Suprapubic skin (tissue), 4 donors: ENCODE data around the gene ADAMTS7. TPM values are rescaled to one million over a fixed set of nuclear protein-coding genes. Genes with fewer than 3 reads are reported as not detected.

Source experiments
- DNase-seq, 2 donors: peaks; one replicate each; pipeline ENCODE4 v3.0.0-alpha.2; 2019; ENCODE audit warnings: low spot score in 2 of 2
- H3K27ac ChIP-seq: fragments of 200-600 bp; sonication (generic); one replicate; pipeline ENCODE4 v1.5.1; 2019
- H3K27me3 ChIP-seq: fragments of 200-600 bp; sonication (generic); one replicate; pipeline ENCODE4 v1.5.1; 2019
- H3K36me3 ChIP-seq: fragments of 200-600 bp; sonication (generic); one replicate; pipeline ENCODE4 v1.5.1; 2019
- H3K4me1 ChIP-seq: fragments of 200-600 bp; sonication (generic); one replicate; pipeline ENCODE4 v1.5.1; 2019
- H3K4me3 ChIP-seq: fragments of 200-600 bp; sonication (generic); one replicate; pipeline ENCODE4 v1.5.1; 2019; ENCODE audit warnings: mild to moderate bottlenecking
- H3K9me3 ChIP-seq: fragments of 200-600 bp; sonication (generic); one replicate; pipeline ENCODE4 v1.5.1; 2019
- EP300 ChIP-seq: sonication (generic); formaldehyde crosslinking; IDR thresholded peaks from one replicate; pipeline ENCODE4 v1.6.1; 2017; ENCODE audit warnings: antibody characterized with exemption
- POLR2A ChIP-seq, 2 donors: fragments of 450-650 bp; IDR thresholded peaks; one replicate each; pipeline ENCODE4 v1.6.1; 2017; ENCODE audit warnings: antibody characterized with exemption in 2 of 2, mild to moderate bottlenecking in 2 of 2, moderate library complexity in 2 of 2
- POLR2AphosphoS5 ChIP-seq, 3 donors: sonication (generic); formaldehyde crosslinking; IDR thresholded peaks; one replicate each; pipeline ENCODE4 v1.6.1; 2017; ENCODE audit warnings: antibody characterized with exemption in 3 of 3
- WGBS: methylation state at CpG from one replicate; pipeline ENCODE4 v1.1.5; 2018; 5-methylcytosine and 5-hydroxymethylcytosine counted together
- total RNA-seq, 4 donors: library from RNA; depleted of rRNA; stranded (reverse); fragments of >200 nt; gene quantifications; one replicate each; pipeline ENCODE4 v1.1.0, GENCODE V29; 2016
- TF ChIP-seq, protein P1 (sequence below), 2 donors: fragments of 200-600 bp in 1 of 2; fragments of 450-650 bp in 1 of 2; sonication (generic) in 1 of 2; IDR thresholded peaks; one replicate each; pipeline ENCODE4 v1.5.1; 2016 to 2019; ENCODE audit warnings: antibody characterized with exemption in 2 of 2, mild to moderate bottlenecking in 1 of 2, moderate library complexity in 1 of 2

ADAMTS7 gene
- total RNA-seq, 4 donors from 2014 or later: 1.1 to 1.2 (median 1.2) TPM

DNA sequence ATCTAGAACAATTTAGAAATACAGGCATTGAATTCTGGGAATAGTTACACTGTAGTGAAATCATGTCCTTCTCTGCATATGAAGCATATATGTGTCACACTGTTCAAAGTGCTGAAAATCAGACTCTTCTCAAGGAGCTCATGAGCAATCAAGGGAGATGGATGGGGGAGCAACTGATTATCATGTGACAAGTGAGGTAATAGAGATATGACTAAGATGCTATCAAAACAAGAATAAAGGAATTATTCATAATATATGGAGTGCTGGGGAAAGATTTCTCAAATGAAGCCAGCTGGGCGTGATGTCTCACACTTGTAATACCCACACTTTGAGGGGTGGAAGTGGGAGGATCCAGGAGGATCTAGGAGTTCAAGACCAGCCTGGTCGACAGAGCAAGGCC, 95.3 kb downstream of the ADAMTS7 start:
- Histone ChIP-seq H3K27me3 (peaks cover 16% of the 10 kb centered on the region), H3K9me3 (no peaks in the 10 kb centered on the region), H3K4me1 (no peaks in the 10 kb centered on the region), H3K27ac (no peak overlapping the region), H3K36me3 (no peaks in the 10 kb centered on the region), H3K4me3 (no peak overlapping the region)
- 63% methylated on average over 2 of the region's 2 CpGs for WGBS
- DNase-seq: no peak
- no peak for TF ChIP-seq EP300
- TF ChIP-seq, protein P1, sequence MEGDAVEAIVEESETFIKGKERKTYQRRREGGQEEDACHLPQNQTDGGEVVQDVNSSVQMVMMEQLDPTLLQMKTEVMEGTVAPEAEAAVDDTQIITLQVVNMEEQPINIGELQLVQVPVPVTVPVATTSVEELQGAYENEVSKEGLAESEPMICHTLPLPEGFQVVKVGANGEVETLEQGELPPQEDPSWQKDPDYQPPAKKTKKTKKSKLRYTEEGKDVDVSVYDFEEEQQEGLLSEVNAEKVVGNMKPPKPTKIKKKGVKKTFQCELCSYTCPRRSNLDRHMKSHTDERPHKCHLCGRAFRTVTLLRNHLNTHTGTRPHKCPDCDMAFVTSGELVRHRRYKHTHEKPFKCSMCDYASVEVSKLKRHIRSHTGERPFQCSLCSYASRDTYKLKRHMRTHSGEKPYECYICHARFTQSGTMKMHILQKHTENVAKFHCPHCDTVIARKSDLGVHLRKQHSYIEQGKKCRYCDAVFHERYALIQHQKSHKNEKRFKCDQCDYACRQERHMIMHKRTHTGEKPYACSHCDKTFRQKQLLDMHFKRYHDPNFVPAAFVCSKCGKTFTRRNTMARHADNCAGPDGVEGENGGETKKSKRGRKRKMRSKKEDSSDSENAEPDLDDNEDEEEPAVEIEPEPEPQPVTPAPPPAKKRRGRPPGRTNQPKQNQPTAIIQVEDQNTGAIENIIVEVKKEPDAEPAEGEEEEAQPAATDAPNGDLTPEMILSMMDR (IDR thresholded peaks at IDR 0.05): no peak
- TF ChIP-seq POLR2AphosphoS5 (IDR thresholded peaks at IDR 0.05): no peak
- TF ChIP-seq POLR2A (IDR thresholded peaks at IDR 0.05): no peak

DNA sequence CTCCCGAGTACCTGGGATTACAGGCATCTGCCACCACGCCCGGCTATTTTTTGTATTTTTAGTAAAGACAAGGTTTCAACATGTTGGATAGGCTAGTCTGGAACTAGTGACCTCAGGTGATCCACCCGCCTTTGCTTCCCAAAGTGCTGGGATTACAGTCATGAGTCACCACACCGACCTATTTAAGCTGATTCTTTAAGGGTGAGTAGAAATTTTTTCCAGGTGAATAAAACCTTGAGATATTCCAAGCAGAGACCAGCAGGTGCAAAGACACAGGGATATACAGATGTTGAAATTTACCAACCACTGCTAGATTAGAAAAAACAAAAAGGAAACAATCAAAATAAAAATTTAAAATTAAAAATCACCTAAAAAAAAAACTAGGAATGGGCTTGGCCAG, 95.8 kb downstream of the ADAMTS7 start:
- no peak for TF ChIP-seq POLR2AphosphoS5 (IDR thresholded peaks at IDR 0.05)
- TF ChIP-seq POLR2A (IDR thresholded peaks at IDR 0.05): no peak
- no peak for TF ChIP-seq EP300
- TF ChIP-seq, protein P1 (IDR thresholded peaks at IDR 0.05): no peak
- no peaks in the 10 kb centered on the region for H3K36me3 ChIP-seq
- H3K4me1 ChIP-seq: no peaks in the 10 kb centered on the region
- H3K9me3 ChIP-seq: no peaks in the 10 kb centered on the region
- H3K4me3 ChIP-seq: no peak overlapping the region
- peaks cover 16% of the 10 kb centered on the region for H3K27me3 ChIP-seq
- DNase-seq: no peak
- no peak overlapping the region for H3K27ac ChIP-seq
- 82% methylated on average over 5 of the region's 5 CpGs for whole genome bisulfite sequencing

DNA sequence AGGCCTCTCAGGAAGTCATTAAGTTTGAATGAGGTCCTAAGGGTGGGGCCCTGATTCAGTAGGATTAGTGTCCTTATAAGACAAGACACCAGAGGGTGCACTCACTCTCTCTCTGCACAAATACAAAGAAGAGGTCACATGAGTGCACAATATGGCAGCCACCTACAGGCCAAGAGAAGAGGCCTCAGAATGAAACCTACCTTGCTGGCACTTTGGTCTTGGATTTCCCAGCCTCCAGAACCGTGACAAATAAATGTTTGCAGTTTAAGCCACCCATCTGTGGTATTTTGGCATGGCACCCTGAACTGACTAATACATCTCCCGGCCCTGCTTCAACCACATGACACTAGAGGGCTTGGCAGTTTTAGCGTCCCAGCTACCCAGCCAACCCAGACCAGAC, 96.4 kb downstream of the ADAMTS7 start:
- H3K27ac ChIP-seq: no peak overlapping the region
- peaks cover 13% of the 10 kb centered on the region for H3K27me3 ChIP-seq
- H3K4me1 ChIP-seq: no peaks in the 10 kb centered on the region
- no peak overlapping the region for H3K4me3 ChIP-seq
- no peaks in the 10 kb centered on the region for H3K9me3 ChIP-seq
- no peaks in the 10 kb centered on the region for H3K36me3 ChIP-seq
- WGBS: 40% methylated on average over 3 of the region's 3 CpGs
- no peak for DNase-seq
- TF ChIP-seq EP300: no peak
- TF ChIP-seq, protein P1 (IDR thresholded peaks at IDR 0.05): no peak
- no peak for TF ChIP-seq POLR2A (IDR thresholded peaks at IDR 0.05)
- TF ChIP-seq POLR2AphosphoS5 (IDR thresholded peaks at IDR 0.05): no peak

DNA sequence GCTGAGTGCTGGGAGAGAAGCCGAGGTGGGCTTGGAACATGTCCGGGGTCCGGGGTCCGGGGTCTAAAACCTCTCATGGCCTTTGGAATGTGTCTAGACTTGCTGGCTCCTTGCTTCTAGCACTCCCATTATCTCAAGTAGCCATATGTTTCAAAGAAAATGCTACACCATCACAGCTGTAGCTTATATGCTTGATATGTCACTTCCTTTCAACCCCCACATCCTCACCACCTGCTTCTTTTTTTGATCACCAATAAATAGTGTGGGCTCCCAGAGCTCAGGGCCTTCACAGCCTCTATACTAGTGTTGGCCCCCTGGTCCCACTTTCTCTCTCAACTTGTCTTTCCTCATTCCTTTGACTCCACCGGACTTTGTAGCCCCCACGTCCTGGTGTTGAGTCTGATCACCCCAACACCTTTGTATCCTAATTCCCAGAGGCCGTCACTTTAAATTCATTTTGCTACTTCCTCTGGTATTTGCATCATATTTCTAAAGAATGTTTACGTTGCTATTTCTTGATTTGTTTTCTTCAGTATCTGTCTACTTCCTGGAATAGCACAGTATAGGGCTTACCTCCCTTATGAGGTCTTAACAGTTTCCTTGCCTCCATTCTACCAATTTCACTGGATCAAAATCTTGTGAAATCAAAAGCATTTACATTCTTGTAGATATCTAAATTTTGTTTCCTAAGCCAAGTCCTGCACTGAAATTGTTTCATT, 98.3 kb downstream of the ADAMTS7 start:
- TF ChIP-seq EP300: no peak
- TF ChIP-seq, protein P1 (IDR thresholded peaks at IDR 0.05): no peak
- no peak for TF ChIP-seq POLR2A (IDR thresholded peaks at IDR 0.05)
- no peak for TF ChIP-seq POLR2AphosphoS5 (IDR thresholded peaks at IDR 0.05)
- no peak overlapping the region for H3K4me3 ChIP-seq
- peaks cover 6% of the 10 kb centered on the region for H3K4me1 ChIP-seq
- no peak overlapping the region for H3K27ac ChIP-seq
- no peaks in the 10 kb centered on the region for H3K9me3 ChIP-seq
- peaks cover 12% of the 10 kb centered on the region for H3K27me3 ChIP-seq
- no peaks in the 10 kb centered on the region for H3K36me3 ChIP-seq
- WGBS: 81% methylated on average over 8 of the region's 8 CpGs
- no peak for DNase-seq

DNA sequence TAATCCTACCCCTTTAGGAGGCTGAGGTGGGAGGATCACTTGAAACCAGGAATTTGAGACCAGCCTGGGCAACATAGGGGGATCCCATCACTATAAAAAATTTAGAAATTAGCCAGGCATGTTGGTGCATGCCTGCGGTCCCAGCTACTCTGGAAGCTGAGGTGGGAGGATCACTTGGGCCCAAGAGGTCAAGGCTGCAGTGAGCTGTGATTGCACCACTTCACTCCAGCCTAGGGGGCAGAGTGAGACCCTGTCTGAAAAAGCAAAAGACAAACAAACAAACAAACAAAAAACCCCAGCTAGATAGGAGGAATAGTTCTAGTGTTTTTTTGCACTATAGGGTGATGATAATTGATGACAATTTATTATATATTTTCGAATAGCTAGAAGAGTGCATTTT, 99.6 kb downstream of the ADAMTS7 start:
- Histone ChIP-seq H3K4me3 (no peak overlapping the region), H3K4me1 (peaks cover 6% of the 10 kb centered on the region), H3K9me3 (no peaks in the 10 kb centered on the region), H3K27me3 (peaks cover 7% of the 10 kb centered on the region), H3K36me3 (no peaks in the 10 kb centered on the region), H3K27ac (no peak overlapping the region)
- DNase-seq: no peak
- TF ChIP-seq POLR2AphosphoS5 (IDR thresholded peaks at IDR 0.05): no peak
- no peak for TF ChIP-seq EP300
- TF ChIP-seq, protein P1 (IDR thresholded peaks at IDR 0.05): no peak
- TF ChIP-seq POLR2A (IDR thresholded peaks at IDR 0.05): no peak
- WGBS: 90% methylated on average over 2 of the region's 2 CpGs
